Activated CD4-positive, alpha-beta T cell treated with anti-CD3 and anti-CD28 coated beads, Interleukin-2, amount 10 ng/mL, durations not matched to agents 7 days and 5 days (primary cell): Measurements from ENCODE around the gene MYF5. TPM values are rescaled to one million over a fixed set of nuclear protein-coding genes. Genes with fewer than 3 reads are reported as not detected.

Source experiments
- CTCF ChIA-PET: fragments of 350-600 bp; sonication (Branson Sonifier 250); formaldehyde crosslinking; loops from one replicate; lab custom pipeline; 2021; ENCODE audit warnings: antibody characterized with exemption; lab: Charles Lee
- POLR2A ChIA-PET: fragments of 350-600 bp; sonication (Branson Sonifier 250); formaldehyde crosslinking; loops from one replicate; lab custom pipeline; 2021; ENCODE audit warnings: antibody characterized with exemption; lab: Charles Lee
- DNase-seq: peaks from one replicate; pipeline ENCODE4 v3.0.0-alpha.2; 2020
- H3K27ac Mint-ChIP-seq: one replicate; pipeline ENCODE4 v1.8.0; 2021; ENCODE audit warnings: mild to moderate bottlenecking, moderate library complexity, mixed read lengths
- H3K27me3 Mint-ChIP-seq: one replicate; pipeline ENCODE4 v1.8.0; 2021; ENCODE audit warnings: mixed read lengths
- H3K36me3 Mint-ChIP-seq: one replicate; pipeline ENCODE4 v1.8.0; 2021; ENCODE audit warnings: low read depth, mixed read lengths
- H3K4me1 Mint-ChIP-seq: one replicate; pipeline ENCODE4 v1.8.0; 2021; ENCODE audit warnings: mixed read lengths
- H3K4me3 Mint-ChIP-seq: one replicate; pipeline ENCODE4 v1.8.0; 2021; ENCODE audit warnings: mild to moderate bottlenecking, moderate library complexity, mixed read lengths
- H3K9me3 Mint-ChIP-seq: one replicate; pipeline ENCODE4 v1.8.0; 2021; ENCODE audit warnings: mixed read lengths
- total RNA-seq, 2 experiments: library from RNA; stranded (reverse); gene quantifications; one replicate each; pipeline ENCODE4 v1.2.3, GENCODE V29; 2021

MYF5 gene
- total RNA-seq, 2 experiments from 2014 or later = not detected

DNA sequence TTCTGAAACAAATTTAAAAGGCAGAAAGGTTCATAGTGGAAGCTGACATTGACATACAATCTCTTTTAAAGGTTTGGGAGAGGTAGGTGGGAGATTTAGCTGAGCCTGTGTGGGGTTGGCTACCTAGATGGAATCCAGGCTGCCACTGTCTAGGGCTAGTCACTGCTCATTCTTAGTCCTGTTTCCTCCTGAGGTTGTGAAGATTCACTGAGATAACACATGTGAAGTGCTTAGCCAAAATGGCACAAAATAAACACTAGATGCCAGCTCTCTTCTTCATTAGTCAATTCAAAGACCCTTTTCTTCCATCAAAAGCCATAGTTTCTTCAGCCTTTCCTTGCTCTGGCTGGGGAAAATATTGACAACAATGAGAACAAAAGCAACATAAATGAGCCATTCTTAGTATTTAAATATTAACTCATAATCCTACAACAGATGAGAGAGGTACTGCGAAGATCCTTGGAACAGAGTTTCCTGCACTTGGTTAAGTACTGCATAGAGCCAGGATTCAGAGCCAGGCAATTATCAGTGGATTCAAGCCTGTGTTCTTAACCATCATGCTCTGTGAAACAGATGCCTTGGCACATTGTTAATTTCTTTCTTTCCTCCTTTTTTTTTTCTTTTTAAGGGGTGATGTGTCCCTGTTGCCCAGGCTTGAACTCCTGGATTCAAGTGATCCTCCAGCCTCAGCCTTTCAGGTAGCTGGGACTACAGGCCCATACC lies 5.8 kb upstream of the MYF5 start:
- Mint-ChIP-seq H3K36me3 (no peaks in the 10 kb centered on the region), H3K9me3 (no peaks in the 10 kb centered on the region), H3K4me3 (no peak overlapping the region), H3K4me1 (no peaks in the 10 kb centered on the region), H3K27me3 (peaks cover 47% of the 10 kb centered on the region), H3K27ac (no peak overlapping the region)
- no peak for DNase-seq
- CTCF ChIA-PET = no interaction called here
- POLR2A ChIA-PET = no interaction called here

DNA sequence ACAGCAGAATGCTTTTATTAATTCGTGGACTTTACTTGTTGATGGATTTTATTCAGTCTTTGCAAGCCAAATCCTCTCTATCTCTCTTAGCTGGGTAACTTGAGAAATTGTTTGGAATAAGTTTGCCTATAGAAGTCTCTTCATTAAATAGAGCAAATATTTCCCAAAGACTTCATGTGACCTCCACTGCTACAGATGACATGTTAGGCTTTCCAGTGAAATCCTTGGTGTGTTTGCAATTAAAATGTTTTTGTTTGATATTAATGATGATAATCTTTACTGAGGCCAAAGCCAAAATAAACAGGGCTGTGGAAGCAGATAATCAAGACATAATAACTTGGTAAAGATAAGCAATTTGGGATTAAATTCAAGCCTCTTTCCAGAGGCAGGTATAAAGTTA lies 4.8 kb upstream of the MYF5 start:
- Mint-ChIP-seq H3K4me3 (no peak overlapping the region), H3K4me1 (no peaks in the 10 kb centered on the region), H3K27me3 (peaks cover 55% of the 10 kb centered on the region), H3K9me3 (no peaks in the 10 kb centered on the region), H3K36me3 (no peaks in the 10 kb centered on the region), H3K27ac (no peak overlapping the region)
- ChIA-PET CTCF (no interaction called here), POLR2A (no interaction called here)
- no peak for DNase-seq

GRCh38 chr12:80712866-80713265 lies 3.8 kb upstream of the MYF5 start:
- Mint-ChIP-seq H3K36me3 (no peaks in the 10 kb centered on the region), H3K9me3 (no peaks in the 10 kb centered on the region), H3K4me3 (no peak overlapping the region), H3K27me3 (peaks cover 48% of the 10 kb centered on the region), H3K4me1 (no peaks in the 10 kb centered on the region), H3K27ac (no peak overlapping the region)
- ChIA-PET POLR2A (no interaction called here), CTCF (no interaction called here)
- DNase-seq = no peak

- H3K27me3 Mint-ChIP-seq = peaks cover 46% of the 10 kb centered on the region
- no peaks in the 10 kb centered on the region for H3K36me3 Mint-ChIP-seq
- no peak for DNase-seq
- H3K27ac Mint-ChIP-seq = no peak overlapping the region
- ChIA-PET CTCF (no interaction called here), POLR2A (no interaction called here)
- no peaks in the 10 kb centered on the region for H3K9me3 Mint-ChIP-seq
- H3K4me3 Mint-ChIP-seq = no peak overlapping the region
- no peaks in the 10 kb centered on the region for H3K4me1 Mint-ChIP-seq
Observed at GRCh38 chr12:80713419-80713818, 3.3 kb upstream of the MYF5 start.

DNA sequence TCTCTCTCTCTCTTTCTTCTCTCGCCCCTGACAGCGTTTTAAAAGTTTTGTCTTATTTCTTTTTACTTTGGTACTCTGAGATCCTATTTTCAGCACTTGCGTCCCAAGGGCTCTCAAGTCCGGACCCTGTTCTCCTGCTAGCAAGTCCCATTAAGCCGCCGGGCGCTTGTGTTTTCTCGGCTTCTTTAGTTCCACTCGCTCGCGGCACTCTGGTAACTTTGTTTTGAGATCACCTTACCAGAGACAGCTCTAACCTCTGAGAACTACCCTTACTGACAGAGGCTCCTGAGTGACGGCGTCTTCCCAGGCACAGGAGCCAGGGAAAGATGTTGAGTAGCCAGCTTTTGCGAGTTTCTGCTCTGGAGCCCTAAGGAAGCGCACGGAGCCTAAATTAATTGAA lies 2.7 kb upstream of the MYF5 start:
- Mint-ChIP-seq H3K27ac (no peak overlapping the region), H3K4me1 (no peaks in the 10 kb centered on the region), H3K27me3 (peaks cover 40% of the 10 kb centered on the region), H3K36me3 (no peaks in the 10 kb centered on the region), H3K4me3 (no peak overlapping the region), H3K9me3 (no peaks in the 10 kb centered on the region)
- no peak for DNase-seq
- CTCF ChIA-PET = no interaction called here
- POLR2A ChIA-PET = no interaction called here

DNA sequence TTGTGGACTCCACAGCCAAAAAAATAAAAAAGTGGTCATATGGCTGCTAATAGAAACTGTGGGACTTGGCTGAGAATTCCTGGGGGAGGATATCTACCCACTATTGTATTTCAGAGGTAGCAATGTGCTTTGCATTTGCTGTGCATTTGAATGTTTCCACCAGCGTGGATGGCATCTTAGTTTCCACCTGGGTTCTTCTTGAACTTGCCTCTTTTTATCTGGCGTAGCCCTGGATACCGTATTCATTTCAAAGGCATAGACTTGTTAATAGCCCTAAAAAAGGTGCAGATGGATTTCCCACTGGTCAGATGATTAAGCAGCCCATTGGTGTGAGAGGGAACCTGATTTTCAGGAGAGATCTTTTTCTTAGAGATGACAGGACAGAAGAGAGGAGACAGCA lies 1.9 kb upstream of the MYF5 start:
- Mint-ChIP-seq H3K27ac (no peak overlapping the region), H3K4me1 (no peaks in the 10 kb centered on the region), H3K36me3 (no peaks in the 10 kb centered on the region), H3K9me3 (no peaks in the 10 kb centered on the region), H3K4me3 (no peak overlapping the region), H3K27me3 (peaks cover 33% of the 10 kb centered on the region)
- ChIA-PET CTCF (no interaction called here), POLR2A (no interaction called here)
- DNase-seq = no peak

- ChIA-PET CTCF (no interaction called here), POLR2A (no interaction called here)
- peaks cover 27% of the 10 kb centered on the region for H3K27me3 Mint-ChIP-seq
- H3K9me3 Mint-ChIP-seq = no peaks in the 10 kb centered on the region
- H3K27ac Mint-ChIP-seq = no peak overlapping the region
- H3K4me1 Mint-ChIP-seq = no peaks in the 10 kb centered on the region
- H3K36me3 Mint-ChIP-seq = no peaks in the 10 kb centered on the region
- no peak overlapping the region for H3K4me3 Mint-ChIP-seq
- DNase-seq = no peak
Observed at GRCh38 chr12:80715713-80716249, 931 bp upstream of the MYF5 start.

GRCh38 chr12:80717856-80718255 lies 1.1 kb downstream of the MYF5 start:
- no peak for DNase-seq
- ChIA-PET POLR2A (no interaction called here), CTCF (no interaction called here)
- no peaks in the 10 kb centered on the region for H3K9me3 Mint-ChIP-seq
- H3K4me3 Mint-ChIP-seq = no peak overlapping the region
- no peak overlapping the region for H3K27ac Mint-ChIP-seq
- H3K36me3 Mint-ChIP-seq = no peaks in the 10 kb centered on the region
- no peaks in the 10 kb centered on the region for H3K4me1 Mint-ChIP-seq
- H3K27me3 Mint-ChIP-seq = peaks cover 27% of the 10 kb centered on the region

GRCh38 chr12:80720516-80720915 lies 3.8 kb downstream of the MYF5 start:
- peaks cover 11% of the 10 kb centered on the region for H3K27me3 Mint-ChIP-seq
- POLR2A ChIA-PET = no interaction called here

GRCh38 chr12:80721326-80721725 lies 4.6 kb downstream of the MYF5 start:
- no peaks in the 10 kb centered on the region for H3K9me3 Mint-ChIP-seq
- no peak for DNase-seq
- ChIA-PET CTCF (no interaction called here), POLR2A (no interaction called here)
- H3K4me3 Mint-ChIP-seq = no peak overlapping the region
- H3K27ac Mint-ChIP-seq = no peak overlapping the region
- no peaks in the 10 kb centered on the region for H3K4me1 Mint-ChIP-seq
- peaks cover 4% of the 10 kb centered on the region for H3K27me3 Mint-ChIP-seq
- no peaks in the 10 kb centered on the region for H3K36me3 Mint-ChIP-seq

More at GRCh38 chr12:80720516-80720915, 3.8 kb downstream of the MYF5 start:
- Mint-ChIP-seq H3K9me3 (no peaks in the 10 kb centered on the region), H3K36me3 (no peaks in the 10 kb centered on the region), H3K27ac (no peak overlapping the region), H3K4me3 (no peak overlapping the region), H3K4me1 (no peaks in the 10 kb centered on the region)
- DNase-seq = no peak
- CTCF ChIA-PET = no interaction called here

DNA sequence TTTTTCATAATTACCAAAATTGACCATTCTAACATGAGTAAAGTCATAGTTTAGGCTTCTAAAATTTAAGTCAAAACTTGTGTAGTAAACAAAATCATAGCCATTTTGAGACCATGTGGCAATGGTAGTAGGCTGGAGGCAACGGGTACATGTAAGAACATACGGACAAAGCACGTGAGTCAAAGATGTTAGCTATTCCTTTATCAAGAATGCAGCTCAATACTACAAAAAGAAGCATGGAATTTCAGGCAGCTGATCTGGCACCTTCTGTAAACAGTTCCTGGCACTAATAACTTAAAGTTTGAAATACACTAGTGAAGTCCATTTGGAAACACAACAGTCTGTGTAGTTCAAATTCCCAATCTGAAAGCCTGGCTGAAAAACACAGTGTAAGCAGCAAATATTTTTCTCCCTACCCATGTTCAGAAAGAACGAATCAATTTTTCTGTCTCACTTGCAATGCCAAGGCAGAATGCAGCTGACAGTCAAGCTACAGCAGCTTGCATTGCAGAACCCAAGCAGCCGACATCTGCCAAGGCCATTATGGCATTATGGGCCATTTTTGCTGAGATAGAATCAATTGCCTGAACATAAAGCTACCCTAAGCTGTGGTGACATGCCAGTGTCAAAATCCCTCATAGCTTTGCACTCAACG lies 29.3 kb downstream of the MYF5 start:
- Mint-ChIP-seq H3K9me3 (no peaks in the 10 kb centered on the region), H3K27ac (no peak overlapping the region), H3K27me3 (no peaks in the 10 kb centered on the region), H3K4me1 (no peaks in the 10 kb centered on the region), H3K36me3 (no peaks in the 10 kb centered on the region), H3K4me3 (no peak overlapping the region)
- ChIA-PET CTCF (no interaction called here), POLR2A (no interaction called here)
- no peak for DNase-seq

- no peaks in the 10 kb centered on the region for H3K36me3 Mint-ChIP-seq
- no peak overlapping the region for H3K27ac Mint-ChIP-seq
- ChIA-PET POLR2A (no interaction called here), CTCF (no interaction called here)
- DNase-seq = no peak
- no peak overlapping the region for H3K4me3 Mint-ChIP-seq
- no peaks in the 10 kb centered on the region for H3K9me3 Mint-ChIP-seq
- H3K27me3 Mint-ChIP-seq = no peaks in the 10 kb centered on the region
- H3K4me1 Mint-ChIP-seq = no peaks in the 10 kb centered on the region
Observed at GRCh38 chr12:80747800-80748199, 31.1 kb downstream of the MYF5 start.

DNA sequence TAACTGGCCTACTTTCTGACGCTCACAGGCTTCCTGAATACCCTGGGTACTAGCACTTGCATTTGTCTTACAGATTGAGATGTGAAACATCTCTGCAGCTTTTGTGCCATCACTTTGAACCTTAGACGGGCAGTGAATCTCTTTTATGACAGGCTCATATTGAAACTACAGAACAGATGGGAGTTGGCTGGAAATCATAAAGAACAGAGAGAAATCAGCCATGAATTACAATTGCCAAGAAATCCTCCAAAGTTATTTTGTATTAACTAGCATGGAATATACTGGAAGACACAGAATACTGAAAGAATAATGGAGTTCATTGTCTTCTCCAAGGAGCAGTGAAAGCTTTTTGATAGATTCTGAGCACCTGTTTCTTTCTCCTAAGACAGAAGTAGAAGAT lies 32.7 kb downstream of the MYF5 start:
- H3K4me1 Mint-ChIP-seq = no peaks in the 10 kb centered on the region
- ChIA-PET CTCF (no interaction called here), POLR2A (interaction anchor here (0.6 kb wide), 1 partner anchor 96 kb away, joined by 7 read pairs; no protein-coding TSS in a partner anchor)

More for the DNA sequence above, 32.7 kb downstream of the MYF5 start:
- H3K36me3 Mint-ChIP-seq = no peaks in the 10 kb centered on the region
- H3K27me3 Mint-ChIP-seq = no peaks in the 10 kb centered on the region
- no peak overlapping the region for H3K27ac Mint-ChIP-seq
- H3K4me3 Mint-ChIP-seq = no peak overlapping the region
- no peak for DNase-seq
- no peaks in the 10 kb centered on the region for H3K9me3 Mint-ChIP-seq
